Omental fat pad (tissue), 4 donors: ENCODE measurements around the gene ZNF587. TPM values are rescaled to one million over a fixed set of nuclear protein-coding genes. Genes with fewer than 3 reads are reported as not detected.
"Not testable (repeated sequence)": the region's sequence is repeated elsewhere in the genome, so short reads cannot be mapped to it uniquely, and the experiment has no call there.

Experiments used
- ATAC-seq: fragments of 150-250 bp; one replicate; pipeline ENCODE4 v1.9.1; 2016; ENCODE audit warnings: mild to moderate bottlenecking, moderate library complexity; ENCODE audit not compliant: low FRiP score
- DNase-seq: peaks from one replicate; pipeline ENCODE4 v3.0.0-alpha.2; 2019; ENCODE audit warnings: low spot score
- total RNA-seq, 4 donors: library from RNA; depleted of rRNA; stranded (reverse); fragments of >200 nt; gene quantifications; one replicate each; pipeline ENCODE4 v1.1.0, GENCODE V29; 2016
- TF ChIP-seq, protein P1 (sequence below), 3 donors: fragments of 450-650 bp; IDR thresholded peaks; one replicate each; pipeline ENCODE4 v1.5.1; 2016 to 2017; ENCODE audit warnings: antibody characterized with exemption in 3 of 3, mild to moderate bottlenecking in 3 of 3, moderate library complexity in 2 of 3

Gene ZNF587
- total RNA-seq, 4 donors from 2014 or later, result 11.8 to 36.3 (median 19.9) TPM

- ATAC-seq, result no peak
- TF ChIP-seq, protein P1, sequence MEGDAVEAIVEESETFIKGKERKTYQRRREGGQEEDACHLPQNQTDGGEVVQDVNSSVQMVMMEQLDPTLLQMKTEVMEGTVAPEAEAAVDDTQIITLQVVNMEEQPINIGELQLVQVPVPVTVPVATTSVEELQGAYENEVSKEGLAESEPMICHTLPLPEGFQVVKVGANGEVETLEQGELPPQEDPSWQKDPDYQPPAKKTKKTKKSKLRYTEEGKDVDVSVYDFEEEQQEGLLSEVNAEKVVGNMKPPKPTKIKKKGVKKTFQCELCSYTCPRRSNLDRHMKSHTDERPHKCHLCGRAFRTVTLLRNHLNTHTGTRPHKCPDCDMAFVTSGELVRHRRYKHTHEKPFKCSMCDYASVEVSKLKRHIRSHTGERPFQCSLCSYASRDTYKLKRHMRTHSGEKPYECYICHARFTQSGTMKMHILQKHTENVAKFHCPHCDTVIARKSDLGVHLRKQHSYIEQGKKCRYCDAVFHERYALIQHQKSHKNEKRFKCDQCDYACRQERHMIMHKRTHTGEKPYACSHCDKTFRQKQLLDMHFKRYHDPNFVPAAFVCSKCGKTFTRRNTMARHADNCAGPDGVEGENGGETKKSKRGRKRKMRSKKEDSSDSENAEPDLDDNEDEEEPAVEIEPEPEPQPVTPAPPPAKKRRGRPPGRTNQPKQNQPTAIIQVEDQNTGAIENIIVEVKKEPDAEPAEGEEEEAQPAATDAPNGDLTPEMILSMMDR (IDR thresholded peaks at IDR 0.05), result no peak
Observed at GRCh38 chr19:57888107-57888559, 38.5 kb downstream of the ZNF587 start.

GRCh38 chr19:57888560-57889231, 39.0 kb downstream of the ZNF587 start, which contains the start of gene ZNF814:
Gene ZNF814, minus strand, starts transcription at chr19:57889037. Its CDS starts 235 bp downstream, at chr19:57888802.
- TF ChIP-seq, protein P1 (IDR thresholded peaks at IDR 0.05), result no peak
- DNase-seq (peak; percentile 67), ATAC-seq (peak; percentile 91)

More at GRCh38 chr19:57888107-57888559, 38.5 kb downstream of the ZNF587 start:
- no peak for DNase-seq

DNA sequence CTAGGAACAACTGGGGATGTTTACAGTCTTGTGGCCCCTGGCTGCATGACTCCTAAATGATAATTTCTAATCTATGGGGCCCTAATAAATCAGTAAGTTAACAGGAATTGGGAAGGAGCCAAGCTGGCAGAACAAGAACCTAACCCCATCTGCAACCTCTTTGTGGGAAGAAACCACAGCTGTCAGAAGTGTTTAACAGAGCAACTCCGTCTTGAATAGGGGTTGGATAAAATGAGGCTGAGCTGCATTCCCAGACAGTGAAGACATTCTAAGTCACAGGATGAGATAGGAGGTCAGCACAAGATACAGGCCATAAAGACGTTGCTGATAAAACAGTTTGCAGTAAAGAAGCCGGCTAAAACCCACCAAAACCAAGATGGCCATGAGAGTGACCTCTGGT, 41.0 kb downstream of the ZNF587 start:
- not testable (repeated sequence) for DNase-seq, ATAC-seq

- ATAC-seq (no peak), DNase-seq (no peak)
- TF ChIP-seq, protein P1 (IDR thresholded peaks at IDR 0.05), result no peak
Observed at GRCh38 chr19:57900311-57900710, 50.7 kb downstream of the ZNF587 start.

DNA sequence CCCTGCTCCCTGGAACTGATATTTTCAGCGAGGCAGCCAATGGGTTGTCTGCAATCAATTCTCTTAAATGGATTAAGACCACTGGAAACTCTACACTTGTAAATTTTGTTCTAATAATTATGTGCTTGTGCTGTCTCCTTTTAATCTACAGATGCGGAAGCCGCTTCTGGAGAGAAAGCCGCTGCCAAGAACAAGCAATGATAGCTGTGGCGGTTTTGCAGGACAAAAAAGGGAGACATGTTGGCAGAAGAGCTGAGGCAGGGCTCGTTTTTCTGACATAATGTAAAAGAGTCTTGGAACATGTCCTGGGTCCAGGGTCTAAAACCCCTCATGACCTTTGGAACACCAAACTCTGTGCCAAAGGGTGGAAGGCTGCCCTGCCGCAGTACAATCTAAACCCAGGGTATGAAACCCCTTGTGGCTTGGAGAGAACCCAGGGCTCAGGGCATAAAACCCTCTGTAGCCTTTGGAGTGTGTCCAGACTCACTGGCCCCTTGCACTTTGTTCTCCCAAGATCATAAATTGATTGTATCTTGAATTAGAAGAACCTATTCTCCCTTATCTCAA, 54.0 kb downstream of the ZNF587 start:
- ATAC-seq (no peak), DNase-seq (no peak)
- TF ChIP-seq, protein P1 (IDR thresholded peaks at IDR 0.05), result no peak

DNA sequence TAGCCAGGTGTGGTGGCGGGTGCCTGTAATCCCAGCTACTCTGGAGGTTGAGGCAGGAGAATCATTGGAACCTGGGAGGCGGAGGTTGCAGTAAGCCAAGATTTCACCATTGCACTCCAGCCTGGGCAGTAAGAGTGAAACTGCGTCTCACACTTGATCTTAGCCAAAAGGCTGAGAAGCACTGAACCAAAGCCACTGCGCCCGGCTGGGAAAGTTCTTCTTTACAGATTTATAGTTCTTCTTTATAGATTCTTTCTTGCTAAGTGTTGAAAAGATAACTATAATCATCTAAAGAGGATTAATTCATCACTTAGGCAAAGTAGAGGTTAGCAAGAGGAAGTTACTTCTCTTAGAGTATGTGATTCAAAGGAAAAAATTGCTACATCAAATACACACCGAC, 55.6 kb downstream of the ZNF587 start:
- DNase-seq (no peak), ATAC-seq (no peak)
- TF ChIP-seq, protein P1 (IDR thresholded peaks at IDR 0.05), result no peak

GRCh38 chr19:57907394-57907793, 57.7 kb downstream of the ZNF587 start:
- DNase-seq (no peak), ATAC-seq (no peak)
- TF ChIP-seq, protein P1 (IDR thresholded peaks at IDR 0.05), result no peak
